22Rv1 (cell line): ENCODE measurements around the gene MAPKAPK3.

Experiments
- CTCF ChIP-seq: fragments of 450-650 bp; IDR thresholded peaks from 2 replicates; pipeline ENCODE4 v1.5.1; 2017; ENCODE audit warnings: mild to moderate bottlenecking
- ZFX ChIP-seq: fragments of 450-650 bp; IDR thresholded peaks from 2 replicates; pipeline ENCODE4 v1.6.1; 2017; ENCODE audit warnings: antibody characterized with exemption, borderline replicate concordance

GRCh38 chr3:50644561-50644960, 27.6 kb downstream of the MAPKAPK3 start:
- TF ChIP-seq CTCF (no peak), ZFX (no peak)
